GM20000 (cell line): ENCODE data around the gene SLC2A10.

Experiments
- DNase-seq: peaks from one replicate; pipeline ENCODE4 v3.0.0; 2012; ENCODE audit warnings: low spot score
- CTCF ChIP-seq: IDR thresholded peaks from 2 replicates; pipeline ENCODE4 v1.5.1; 2012; ENCODE audit warnings: mild to moderate bottlenecking, control low read depth; ENCODE audit errors: extremely low read depth, missing control alignments

SLC2A10 gene

DNA sequence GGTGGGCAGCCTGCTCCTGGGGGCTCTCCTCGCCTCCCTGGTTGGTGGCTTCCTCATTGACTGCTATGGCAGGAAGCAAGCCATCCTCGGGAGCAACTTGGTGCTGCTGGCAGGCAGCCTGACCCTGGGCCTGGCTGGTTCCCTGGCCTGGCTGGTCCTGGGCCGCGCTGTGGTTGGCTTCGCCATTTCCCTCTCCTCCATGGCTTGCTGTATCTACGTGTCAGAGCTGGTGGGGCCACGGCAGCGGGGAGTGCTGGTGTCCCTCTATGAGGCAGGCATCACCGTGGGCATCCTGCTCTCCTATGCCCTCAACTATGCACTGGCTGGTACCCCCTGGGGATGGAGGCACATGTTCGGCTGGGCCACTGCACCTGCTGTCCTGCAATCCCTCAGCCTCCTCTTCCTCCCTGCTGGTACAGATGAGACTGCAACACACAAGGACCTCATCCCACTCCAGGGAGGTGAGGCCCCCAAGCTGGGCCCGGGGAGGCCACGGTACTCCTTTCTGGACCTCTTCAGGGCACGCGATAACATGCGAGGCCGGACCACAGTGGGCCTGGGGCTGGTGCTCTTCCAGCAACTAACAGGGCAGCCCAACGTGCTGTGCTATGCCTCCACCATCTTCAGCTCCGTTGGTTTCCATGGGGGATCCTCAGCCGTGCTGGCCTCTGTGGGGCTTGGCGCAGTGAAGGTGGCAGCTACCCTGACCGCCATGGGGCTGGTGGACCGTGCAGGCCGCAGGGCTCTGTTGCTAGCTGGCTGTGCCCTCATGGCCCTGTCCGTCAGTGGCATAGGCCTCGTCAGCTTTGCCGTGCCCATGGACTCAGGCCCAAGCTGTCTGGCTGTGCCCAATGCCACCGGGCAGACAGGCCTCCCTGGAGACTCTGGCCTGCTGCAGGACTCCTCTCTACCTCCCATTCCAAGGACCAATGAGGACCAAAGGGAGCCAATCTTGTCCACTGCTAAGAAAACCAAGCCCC is 16.0 kb downstream of the SLC2A10 start:
- TF ChIP-seq CTCF = no peak
- no peak for DNase-seq

DNA sequence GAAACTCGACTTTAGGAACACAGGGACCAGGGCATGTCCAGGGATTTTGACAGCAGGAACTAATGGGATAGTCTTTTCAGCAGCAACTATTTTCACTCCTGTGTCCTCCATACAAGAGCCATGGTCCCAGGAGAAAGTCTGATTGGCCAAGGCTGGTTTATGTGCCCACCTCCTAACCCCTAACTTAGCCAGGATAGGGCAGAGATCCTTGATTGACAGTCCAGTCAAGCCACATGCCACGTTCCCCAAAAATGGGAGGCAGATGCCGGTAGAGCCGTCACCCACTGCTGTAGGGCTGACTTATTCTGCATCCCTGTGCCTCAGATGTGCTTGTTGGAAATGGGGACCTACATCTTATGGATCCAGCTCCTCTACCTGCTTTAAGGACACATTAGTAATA is 22.3 kb downstream of the SLC2A10 start:
- TF ChIP-seq CTCF = no peak
- DNase-seq = no peak

DNA sequence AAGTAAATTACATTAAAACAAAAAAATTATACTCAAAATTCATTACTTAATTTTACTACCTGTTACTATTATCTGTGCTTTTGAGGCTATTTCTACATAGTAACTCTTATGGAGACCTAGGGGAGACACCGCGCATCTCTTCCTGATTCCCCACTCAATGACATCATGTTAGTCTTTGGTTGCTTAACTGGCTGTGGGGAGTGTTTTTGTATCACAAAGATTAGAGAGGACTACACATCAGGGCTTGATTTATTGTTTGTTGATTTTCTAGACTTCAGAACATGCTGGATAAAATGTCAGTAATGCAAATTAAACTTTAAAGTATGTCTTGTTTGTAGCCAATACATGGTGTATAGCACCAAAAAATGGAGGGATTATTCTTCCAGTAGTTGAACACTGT is 26.0 kb downstream of the SLC2A10 start:
- no peak for TF ChIP-seq CTCF
- DNase-seq = no peak

DNA sequence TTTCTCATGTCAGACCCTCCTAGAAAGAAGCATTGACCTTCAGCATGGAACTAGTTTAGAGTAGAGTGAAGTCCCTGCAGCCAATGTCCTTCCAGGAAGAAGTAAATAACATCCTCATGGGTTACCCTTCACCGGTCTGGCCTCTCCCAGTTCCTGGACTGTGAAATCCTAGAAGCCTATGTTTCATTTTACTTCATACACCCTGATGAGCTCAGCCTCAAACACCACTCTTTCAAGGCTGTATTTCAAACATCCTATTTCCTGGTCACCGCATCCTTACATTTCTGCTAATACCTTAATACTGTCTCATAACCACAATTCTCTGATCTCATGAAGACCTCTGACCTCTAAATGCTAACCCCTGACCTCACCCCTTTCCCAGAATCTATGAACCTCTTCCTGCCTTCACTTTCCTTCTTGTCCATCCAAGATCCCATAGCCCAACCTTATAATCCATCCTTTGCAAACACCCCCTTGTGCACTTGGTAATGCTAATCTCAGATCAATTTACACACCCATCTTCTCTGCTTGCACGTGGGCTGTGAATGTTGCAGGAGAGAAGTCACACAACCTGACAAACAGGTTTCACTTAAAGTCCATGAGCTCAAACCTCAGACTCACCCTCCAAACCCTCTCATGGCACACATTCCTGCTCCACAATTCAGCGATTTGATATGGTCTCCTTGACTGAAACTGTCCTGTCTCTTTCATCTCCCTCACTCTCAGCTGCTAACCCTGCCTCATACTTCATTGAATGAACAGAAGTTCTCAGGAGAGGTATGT is 30.2 kb downstream of the SLC2A10 start:
- no peak for DNase-seq
- no peak for TF ChIP-seq CTCF

DNA sequence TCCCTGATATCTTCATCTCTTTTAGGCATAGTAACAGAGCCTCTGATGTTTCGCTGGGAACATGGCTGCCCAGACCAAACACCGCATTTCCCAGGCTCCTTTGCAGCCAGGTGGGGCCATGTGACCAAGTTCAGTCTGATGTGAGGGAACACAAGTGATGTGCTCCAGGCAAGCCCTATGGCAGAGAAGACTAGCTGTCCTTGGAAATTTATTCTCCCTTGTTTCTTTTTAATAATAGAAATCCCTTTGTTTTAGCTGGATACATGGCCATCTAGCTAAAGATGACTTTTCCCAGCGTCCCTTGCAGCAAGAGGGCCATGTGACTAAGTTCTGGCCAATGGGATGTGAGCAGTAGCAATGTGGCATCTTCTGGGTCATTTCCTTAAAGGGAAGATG is 30.8 kb downstream of the SLC2A10 start:
- no peak for DNase-seq

DNA sequence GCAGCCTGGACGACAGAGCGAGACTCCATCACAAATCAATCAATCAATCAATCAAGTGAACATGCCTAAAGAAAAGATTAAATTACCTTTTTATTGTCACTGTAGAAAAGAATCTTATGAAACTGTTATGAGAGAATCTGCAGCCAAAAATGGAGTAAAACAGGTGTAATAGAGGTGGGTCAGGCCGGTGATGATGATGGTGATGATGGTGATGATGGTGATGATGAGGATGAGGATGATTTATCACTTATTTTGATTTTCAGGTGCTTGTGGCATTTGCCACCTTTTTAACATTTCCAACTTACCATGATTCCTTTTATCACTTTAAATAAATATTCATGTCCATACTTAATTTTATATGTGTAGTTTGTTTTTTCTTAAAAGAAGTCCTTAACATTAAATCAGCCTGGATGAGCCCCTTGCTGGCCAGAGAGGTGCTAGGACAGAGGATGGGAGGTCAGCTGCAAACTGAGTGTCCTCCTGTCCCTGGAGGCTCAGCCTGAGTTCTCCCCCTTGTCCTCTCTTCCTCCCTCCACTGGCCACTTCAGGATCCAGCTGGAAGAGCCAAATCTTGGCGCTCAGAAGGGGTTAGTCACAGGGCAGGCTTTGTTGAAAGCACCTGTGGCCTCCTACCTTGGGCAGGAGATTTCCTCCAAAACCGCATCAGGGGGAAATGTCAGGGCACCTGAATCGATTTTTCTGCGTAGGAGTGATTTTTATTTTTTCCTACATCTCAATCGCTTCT is 32.6 kb downstream of the SLC2A10 start:
- no peak for TF ChIP-seq CTCF
- DNase-seq = no peak

More for the DNA sequence above, 30.8 kb downstream of the SLC2A10 start:
- no peak for TF ChIP-seq CTCF
